ENCODE measurements around the gene INTS6.

INTS6 gene

GRCh38 chr13:51342706-51343105 lies 110.1 kb downstream of the INTS6 start:
- Histone ChIP-seq H3K4me3 (ENCODE audit: low read length in 2 of 2) (no peak overlapping the region), H3K9me3 (ENCODE audit: control insufficient read depth in 2 of 2, low read length in 2 of 2) (no peaks in the 10 kb centered on the region), H3K36me3 (ENCODE audit: control insufficient read depth in 2 of 2, insufficient read depth in 2 of 2, low read length in 2 of 2) (no peaks in the 10 kb centered on the region), H3K9ac (ENCODE audit: low read length in 2 of 2) (no peak overlapping the region), H3K4me1 (ENCODE audit: control insufficient read depth, insufficient read depth, low read length) (no peaks in the 10 kb centered on the region), H3K27ac (ENCODE audit: low read length) (no peak overlapping the region), H3K27me3 (ENCODE audit: control insufficient read depth in 1 of 2, insufficient read depth in 2 of 2, low read length in 2 of 2) (no peaks in the 10 kb centered on the region)

DNA sequence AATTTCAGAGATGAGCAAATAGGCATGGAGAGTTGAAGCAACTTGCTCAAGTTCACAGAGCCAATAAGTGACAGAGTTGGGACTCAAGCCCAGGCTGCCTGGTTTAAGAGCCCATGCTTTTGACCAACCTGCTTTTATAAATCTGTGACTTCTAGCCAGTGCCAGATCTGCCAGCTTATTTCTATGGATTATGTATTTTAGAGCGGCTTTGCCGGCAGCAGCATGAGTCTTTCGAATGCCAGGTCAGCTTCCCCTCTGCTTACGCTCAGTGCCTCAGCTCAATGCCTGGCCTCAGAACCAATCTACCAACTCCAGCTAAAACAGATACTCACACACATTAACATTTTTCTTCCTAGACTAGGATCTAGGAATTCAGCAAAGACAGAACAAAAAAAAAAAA lies 111.0 kb downstream of the INTS6 start:
- H3K27me3 ChIP-seq (ENCODE audit: control insufficient read depth in 1 of 2, insufficient read depth in 2 of 2, low read length in 2 of 2) = no peaks in the 10 kb centered on the region
- no peaks in the 10 kb centered on the region for H3K9me3 ChIP-seq (ENCODE audit: control insufficient read depth in 2 of 2, low read length in 2 of 2)
- H3K4me1 ChIP-seq (ENCODE audit: control insufficient read depth, insufficient read depth, low read length) = no peaks in the 10 kb centered on the region
- H3K36me3 ChIP-seq (ENCODE audit: control insufficient read depth in 2 of 2, insufficient read depth in 2 of 2, low read length in 2 of 2) = no peaks in the 10 kb centered on the region
- no peak overlapping the region for H3K9ac ChIP-seq (ENCODE audit: low read length in 2 of 2)
- H3K27ac ChIP-seq (ENCODE audit: low read length) = no peak overlapping the region
- no peak overlapping the region for H3K4me3 ChIP-seq (ENCODE audit: low read length in 2 of 2)

- Histone ChIP-seq H3K4me1 (ENCODE audit: control insufficient read depth, insufficient read depth, low read length) (no peaks in the 10 kb centered on the region), H3K4me3 (ENCODE audit: low read length in 2 of 2) (no peak overlapping the region), H3K9me3 (ENCODE audit: control insufficient read depth in 2 of 2, low read length in 2 of 2) (no peaks in the 10 kb centered on the region)
Observed at GRCh38 chr13:51341232-51341631, 111.6 kb downstream of the INTS6 start.

DNA sequence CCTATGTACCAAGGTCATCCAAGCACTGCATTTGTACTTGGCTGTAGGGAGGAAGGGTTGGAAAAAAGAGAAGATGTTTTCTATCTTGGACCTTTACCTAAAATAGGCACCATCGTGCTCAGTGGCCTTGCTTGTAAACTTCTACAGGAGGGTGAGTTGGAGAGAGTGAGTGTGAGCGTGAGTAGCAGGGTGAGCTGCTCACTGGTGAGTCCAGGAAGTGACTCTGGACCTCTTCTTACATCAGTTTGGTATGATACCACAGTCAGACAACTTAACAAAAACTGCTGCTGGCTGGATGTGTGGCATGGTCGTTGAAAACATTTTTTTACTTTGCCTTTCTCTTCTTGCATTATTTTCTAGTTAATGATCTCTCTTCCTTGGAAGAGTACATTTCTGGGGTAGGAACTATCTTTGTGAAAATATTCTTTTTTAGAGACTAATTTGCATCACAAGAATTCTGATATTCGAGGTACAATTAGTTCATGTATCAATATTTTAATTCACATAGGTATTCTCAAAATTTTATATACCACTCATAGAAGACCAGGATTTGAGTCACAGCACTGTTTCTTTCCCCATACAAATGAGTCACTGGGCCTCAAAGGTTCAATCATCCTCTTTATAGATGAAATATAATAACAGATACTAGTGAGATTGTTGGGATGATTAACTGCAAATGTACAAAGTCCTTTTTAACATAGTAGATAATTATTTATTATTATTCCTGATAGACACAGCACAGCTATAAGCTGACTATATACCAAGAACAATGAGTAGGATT lies 112.7 kb downstream of the INTS6 start:
- H3K4me1 ChIP-seq (ENCODE audit: control insufficient read depth, insufficient read depth, low read length) = no peaks in the 10 kb centered on the region
- no peak overlapping the region for H3K4me3 ChIP-seq (ENCODE audit: low read length in 2 of 2)
- no peak overlapping the region for H3K27ac ChIP-seq (ENCODE audit: low read length)
- no peak overlapping the region for H3K9ac ChIP-seq (ENCODE audit: low read length in 2 of 2)
- no peaks in the 10 kb centered on the region for H3K9me3 ChIP-seq (ENCODE audit: control insufficient read depth in 2 of 2, low read length in 2 of 2)
- H3K36me3 ChIP-seq (ENCODE audit: control insufficient read depth in 2 of 2, insufficient read depth in 2 of 2, low read length in 2 of 2) = no peaks in the 10 kb centered on the region
- H3K27me3 ChIP-seq (ENCODE audit: control insufficient read depth in 1 of 2, insufficient read depth in 2 of 2, low read length in 2 of 2) = no peaks in the 10 kb centered on the region

More at GRCh38 chr13:51341232-51341631, 111.6 kb downstream of the INTS6 start:
- Histone ChIP-seq H3K36me3 (ENCODE audit: control insufficient read depth in 2 of 2, insufficient read depth in 2 of 2, low read length in 2 of 2) (no peaks in the 10 kb centered on the region), H3K27me3 (ENCODE audit: control insufficient read depth in 1 of 2, insufficient read depth in 2 of 2, low read length in 2 of 2) (no peaks in the 10 kb centered on the region), H3K9ac (ENCODE audit: low read length in 2 of 2) (no peak overlapping the region), H3K27ac (ENCODE audit: low read length) (no peak overlapping the region)

- no peak within 1 kb of the TSS for H3K4me3 ChIP-seq (ENCODE audit: low read length in 2 of 2)
- H3K9me3 ChIP-seq (ENCODE audit: control insufficient read depth in 2 of 2, low read length in 2 of 2) = no peaks in the 10 kb centered on the region
- H3K27me3 ChIP-seq (ENCODE audit: control insufficient read depth in 1 of 2, insufficient read depth in 2 of 2, low read length in 2 of 2) = no peaks in the 10 kb centered on the region
- H3K27ac ChIP-seq (ENCODE audit: low read length) = no peak within 1 kb of the TSS
- no peak within 1 kb of the TSS for H3K9ac ChIP-seq (ENCODE audit: low read length in 2 of 2)
- no peaks in the 10 kb centered on the region for H3K4me1 ChIP-seq (ENCODE audit: control insufficient read depth, insufficient read depth, low read length)
- H3K36me3 ChIP-seq (ENCODE audit: control insufficient read depth in 2 of 2, insufficient read depth in 2 of 2, low read length in 2 of 2) = no peaks in the 10 kb centered on the region
Observed at GRCh38 chr13:51339354-51339753, 113.5 kb downstream of the INTS6 start, which contains the start of gene SERPINE3. SERPINE3 (plus strand) TSS chr13:51339691; CDS start chr13:51341092, 1,401 bp downstream.

- Histone ChIP-seq H3K9ac (ENCODE audit: low read length in 2 of 2) (no peak overlapping the region), H3K4me1 (ENCODE audit: control insufficient read depth, insufficient read depth, low read length) (no peaks in the 10 kb centered on the region), H3K27me3 (ENCODE audit: control insufficient read depth in 1 of 2, insufficient read depth in 2 of 2, low read length in 2 of 2) (no peaks in the 10 kb centered on the region), H3K9me3 (ENCODE audit: control insufficient read depth in 2 of 2, low read length in 2 of 2) (no peaks in the 10 kb centered on the region), H3K4me3 (ENCODE audit: low read length in 2 of 2) (no peak overlapping the region), H3K27ac (ENCODE audit: low read length) (no peak overlapping the region), H3K36me3 (ENCODE audit: control insufficient read depth in 2 of 2, insufficient read depth in 2 of 2, low read length in 2 of 2) (no peaks in the 10 kb centered on the region)
Observed at GRCh38 chr13:51336746-51337145, 116.1 kb downstream of the INTS6 start.

DNA sequence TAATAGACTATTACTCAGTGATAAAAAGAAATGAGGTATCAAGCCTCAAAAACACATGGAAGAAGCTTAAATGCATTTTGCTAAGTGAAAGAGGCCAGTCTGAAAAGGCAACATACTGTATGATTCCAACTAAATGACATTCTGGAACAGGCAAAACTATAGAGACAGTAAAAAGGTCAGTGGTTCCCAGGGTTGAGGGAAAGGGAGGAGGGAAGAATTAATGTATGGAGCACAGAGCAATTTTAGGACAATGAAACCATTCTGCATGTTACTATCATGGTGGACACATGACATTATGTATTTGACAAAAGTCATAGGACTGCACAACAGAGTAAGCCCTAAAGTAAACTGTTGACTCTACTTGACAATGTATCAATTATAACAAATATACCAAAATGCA lies 119.0 kb downstream of the INTS6 start:
- no peak overlapping the region for H3K9ac ChIP-seq (ENCODE audit: low read length in 2 of 2)
- H3K27me3 ChIP-seq (ENCODE audit: control insufficient read depth in 1 of 2, insufficient read depth in 2 of 2, low read length in 2 of 2) = no peaks in the 10 kb centered on the region
- H3K4me1 ChIP-seq (ENCODE audit: control insufficient read depth, insufficient read depth, low read length) = no peaks in the 10 kb centered on the region
- no peak overlapping the region for H3K27ac ChIP-seq (ENCODE audit: low read length)
- H3K4me3 ChIP-seq (ENCODE audit: low read length in 2 of 2) = no peak overlapping the region
- no peaks in the 10 kb centered on the region for H3K36me3 ChIP-seq (ENCODE audit: control insufficient read depth in 2 of 2, insufficient read depth in 2 of 2, low read length in 2 of 2)
- no peaks in the 10 kb centered on the region for H3K9me3 ChIP-seq (ENCODE audit: control insufficient read depth in 2 of 2, low read length in 2 of 2)

DNA sequence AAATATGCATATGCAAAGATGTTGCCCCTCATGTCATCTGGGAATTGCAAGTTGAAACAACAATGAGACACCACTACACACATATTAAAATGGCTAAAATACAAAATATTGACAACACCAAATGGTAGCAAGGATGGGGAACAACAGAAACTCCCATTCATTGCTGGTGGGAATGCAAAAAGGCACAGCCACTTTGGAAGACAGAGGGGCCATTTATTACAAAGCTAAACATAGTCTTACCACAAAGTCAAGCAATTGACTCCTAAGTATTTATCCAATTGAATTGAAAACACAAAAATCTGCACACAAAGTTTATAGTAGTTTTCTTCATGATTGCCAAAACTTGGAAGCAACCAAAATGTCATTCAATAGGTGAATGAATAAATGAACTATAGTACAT lies 119.4 kb downstream of the INTS6 start:
- Histone ChIP-seq H3K9ac (ENCODE audit: low read length in 2 of 2) (no peak overlapping the region), H3K4me1 (ENCODE audit: control insufficient read depth, insufficient read depth, low read length) (no peaks in the 10 kb centered on the region), H3K27ac (ENCODE audit: low read length) (no peak overlapping the region), H3K27me3 (ENCODE audit: control insufficient read depth in 1 of 2, insufficient read depth in 2 of 2, low read length in 2 of 2) (no peaks in the 10 kb centered on the region), H3K9me3 (ENCODE audit: control insufficient read depth in 2 of 2, low read length in 2 of 2) (no peaks in the 10 kb centered on the region), H3K4me3 (ENCODE audit: low read length in 2 of 2) (no peak overlapping the region), H3K36me3 (ENCODE audit: control insufficient read depth in 2 of 2, insufficient read depth in 2 of 2, low read length in 2 of 2) (no peaks in the 10 kb centered on the region)

- Histone ChIP-seq H3K9me3 (ENCODE audit: control insufficient read depth in 2 of 2, low read length in 2 of 2) (no peaks in the 10 kb centered on the region), H3K9ac (ENCODE audit: low read length in 2 of 2) (no peak overlapping the region), H3K36me3 (ENCODE audit: control insufficient read depth in 2 of 2, insufficient read depth in 2 of 2, low read length in 2 of 2) (no peaks in the 10 kb centered on the region), H3K4me3 (ENCODE audit: low read length in 2 of 2) (no peak overlapping the region), H3K27ac (ENCODE audit: low read length) (no peak overlapping the region), H3K4me1 (ENCODE audit: control insufficient read depth, insufficient read depth, low read length) (no peaks in the 10 kb centered on the region), H3K27me3 (ENCODE audit: control insufficient read depth in 1 of 2, insufficient read depth in 2 of 2, low read length in 2 of 2) (no peaks in the 10 kb centered on the region)
Observed at GRCh38 chr13:51332566-51333361, 120.1 kb downstream of the INTS6 start.

DNA sequence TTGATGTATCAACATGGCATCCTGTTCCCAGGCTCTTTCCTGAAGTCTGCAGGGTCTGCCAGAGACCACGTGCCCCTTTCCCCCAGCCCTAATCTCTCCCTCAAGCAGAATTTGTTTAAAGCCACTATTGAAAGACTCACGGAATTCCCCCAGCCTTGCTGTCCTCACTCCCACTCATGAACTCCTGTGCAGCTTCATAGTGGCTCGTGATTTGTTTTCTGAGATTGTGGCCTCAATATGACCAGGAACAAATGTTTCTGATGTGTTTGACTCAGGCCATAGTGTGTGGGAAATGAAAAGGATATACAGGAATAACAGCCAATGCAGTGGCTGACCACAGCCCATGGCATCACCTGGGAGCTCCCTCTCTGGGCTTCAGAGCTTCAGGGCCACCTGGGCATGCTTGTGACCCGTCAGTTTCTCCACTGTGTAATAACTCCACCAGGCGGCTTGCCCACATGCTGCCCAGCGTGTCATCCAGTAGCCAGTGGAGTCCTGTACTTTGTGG lies 121.4 kb downstream of the INTS6 start:
- Histone ChIP-seq H3K9ac (ENCODE audit: low read length in 2 of 2) (no peak overlapping the region), H3K27ac (ENCODE audit: low read length) (no peak overlapping the region), H3K4me3 (ENCODE audit: low read length in 2 of 2) (no peak overlapping the region), H3K36me3 (ENCODE audit: control insufficient read depth in 2 of 2, insufficient read depth in 2 of 2, low read length in 2 of 2) (no peaks in the 10 kb centered on the region), H3K4me1 (ENCODE audit: control insufficient read depth, insufficient read depth, low read length) (no peaks in the 10 kb centered on the region), H3K27me3 (ENCODE audit: control insufficient read depth in 1 of 2, insufficient read depth in 2 of 2, low read length in 2 of 2) (no peaks in the 10 kb centered on the region), H3K9me3 (ENCODE audit: control insufficient read depth in 2 of 2, low read length in 2 of 2) (no peaks in the 10 kb centered on the region)
